K562 (cell line): ENCODE results near the gene GGACT. TPM values are rescaled to one million over a fixed set of nuclear protein-coding genes. Genes with fewer than 3 reads are reported as not detected.

Source experiments
- ATAC-seq: fragments of 200-7000 bp; cut with Tn5 transposase; 3 replicates; pipeline ENCODE4 v1.9.1; 2020; ENCODE audit warnings: moderate library complexity
- BruUV-seq: library from RNA; stranded (reverse); fragments of 400-500 nt; replicated peaks from 2 replicates; lab custom pipeline; 2021; lab: Mats Ljungman, UMichigan
- CTCF ChIA-PET: fragments of 300-600 bp; formaldehyde crosslinking; extraction: SDS; loops from one replicate; lab custom pipeline; 2021; ENCODE audit warnings: low intra/inter-chr PET ratio; lab: Yijun Ruan, JAX
- POLR2A ChIA-PET: fragments of 300-600, 350-650 bp; sonication (Branson Sonifier 250); formaldehyde crosslinking; extraction: SDS; loops from one replicate; lab custom pipeline; 2021; ENCODE audit warnings: antibody characterized with exemption, inconsistent platforms; lab: Yijun Ruan, JAX
- DNase-seq, 4 experiments: peaks; one replicate each; pipeline versions ENCODE4 v3.0.0 to v3.0.0-alpha.2; 2011 to 2018; ENCODE audit warnings: low spot score in 3 of 4, mixed read lengths in 3 of 4; ENCODE audit errors: extremely low read depth in 1 of 4
- FAIRE-seq: peaks from 2 replicates; lab custom pipeline; 2011; peaks lifted over from hg19 to GRCh38; lab: Jason Lieb, UNC
- H2AFZ ChIP-seq: 2 replicates; pipeline ENCODE4 v1.6.0; 2011; ENCODE audit warnings: low read depth, low read length, control low read depth, inconsistent platforms
- H3K27ac ChIP-seq: fragments of 200-600 bp; 3 replicates; pipeline ENCODE4 v1.8.0; 2011; ENCODE audit warnings: low read depth, mild to moderate bottlenecking, control low read depth, inconsistent platforms, low read length, moderate library complexity, mixed read lengths; ENCODE audit errors: extremely low read depth
- H3K27me3 ChIP-seq, 2 experiments: fragments of 300-600 bp in 1 of 2; 2 replicates in 1 of 2; 3 replicates in 1 of 2; pipeline versions ENCODE4 v1.6.0 to v1.8.0; 2011; ENCODE audit warnings: inconsistent platforms in 2 of 2, low read length in 2 of 2, mild to moderate bottlenecking in 1 of 2, mixed read lengths in 1 of 2, moderate library complexity in 1 of 2; ENCODE audit not compliant: control insufficient read depth in 2 of 2, insufficient read depth in 2 of 2
- H3K36me3 ChIP-seq: fragments of 300-600 bp; 3 replicates; pipeline ENCODE4 v1.8.0; 2011; ENCODE audit warnings: mild to moderate bottlenecking, low read length, inconsistent platforms; ENCODE audit not compliant: control insufficient read depth, insufficient read depth
- H3K4me1 ChIP-seq, 2 experiments: fragments of 200-600 bp in 1 of 2; replicated peaks in 1 of 2; 2 replicates in 1 of 2; 3 replicates in 1 of 2; pipeline versions ENCODE4 v1.5.1 to v1.8.0; 2011; ENCODE audit warnings: inconsistent platforms in 2 of 2, low read length in 2 of 2, mild to moderate bottlenecking in 1 of 2, mixed read lengths in 1 of 2, moderate library complexity in 1 of 2; ENCODE audit not compliant: control insufficient read depth in 2 of 2, insufficient read depth in 2 of 2
- H3K4me2 ChIP-seq: 2 replicates; pipeline ENCODE4 v1.6.1; 2011; ENCODE audit warnings: low read length, control low read depth, inconsistent platforms, mixed read lengths; ENCODE audit not compliant: insufficient read depth
- H3K4me3 ChIP-seq: fragments of 200-600 bp; sonication (generic), shearing (Covaris generic); 2 replicates; pipeline ENCODE4 v1.5.1; 2016; ENCODE audit warnings: control low read depth, inconsistent platforms
- H3K79me2 ChIP-seq: fragments of 200-600 bp; 3 replicates; pipeline ENCODE4 v1.8.0; 2011; ENCODE audit warnings: low read length, inconsistent platforms; ENCODE audit not compliant: control insufficient read depth, insufficient read depth
- H3K9ac ChIP-seq, 2 experiments: 2 replicates each; pipeline versions ENCODE4 v1.6.0 to v1.6.1; 2011; ENCODE audit warnings: low read depth in 2 of 2, low read length in 2 of 2, control low read depth in 1 of 2, inconsistent platforms in 1 of 2, mild to moderate bottlenecking in 1 of 2, mixed read lengths in 1 of 2; ENCODE audit not compliant: insufficient read depth in 1 of 2
- H3K9me1 ChIP-seq: one replicate; pipeline ENCODE4 v1.6.0; 2011; ENCODE audit warnings: inconsistent platforms, mild to moderate bottlenecking, low read length, moderate library complexity; ENCODE audit not compliant: control insufficient read depth, insufficient read depth
- H3K9me3 ChIP-seq: replicated peaks from 2 replicates; pipeline ENCODE4 v1.5.1; 2011; ENCODE audit warnings: low read depth, low read length, inconsistent platforms; ENCODE audit not compliant: control insufficient read depth, insufficient read depth
- H4K20me1 ChIP-seq: replicated peaks from 2 replicates; pipeline ENCODE4 v1.6.1; 2011; ENCODE audit warnings: low read length, inconsistent platforms, mixed read lengths; ENCODE audit not compliant: control insufficient read depth, insufficient read depth
- CBX8 ChIP-seq: fragments of 200-600 bp; sonication (generic); IDR thresholded peaks from 2 replicates; pipeline ENCODE4 v1.6.1; 2012; ENCODE audit warnings: borderline replicate concordance, mixed run types, low read depth, mild to moderate bottlenecking, moderate library complexity, mixed read lengths, low read length, control low read depth, inconsistent platforms; ENCODE audit not compliant: poor library complexity, severe bottlenecking; ENCODE audit errors: extremely low read depth
- MYBL2 ChIP-seq, 2 experiments: fragments of 450-650 bp in 1 of 2; sonication (generic) in 1 of 2; formaldehyde crosslinking in 1 of 2; IDR thresholded peaks; 2 replicates each; pipeline versions ENCODE4 v1.6.1 to v1.8.1; 2017 to 2022; ENCODE audit warnings: borderline replicate concordance in 1 of 2, inconsistent platforms in 1 of 2, low read depth in 1 of 2, mild to moderate bottlenecking in 1 of 2, missing genetic modification reagents in 1 of 2, moderate library complexity in 1 of 2
- WGBS: fragments of 100-300 bp; shearing (Covaris generic); methylation state at CpG from one replicate; pipeline ENCODE4 v1.1.6; 2016; ENCODE audit warnings: low coverage, mixed read lengths; ENCODE audit not compliant: insufficient coverage; ENCODE audit errors: missing lambda C conversion rate; 5-methylcytosine and 5-hydroxymethylcytosine counted together
- in situ Hi-C: fragments of 300-500 bp; cut with MboI; formaldehyde crosslinking; loops from 4 replicates; pipeline ENCODE4 v1.15.0; 2018; ENCODE audit warnings: inconsistent platforms, mixed read lengths
- intact Hi-C: fragments of 100-400 bp; cut with micrococcal nuclease; formaldehyde crosslinking; loops from 2 replicates; pipeline ENCODE4 v1.14.2; 2022
- polyA plus RNA-seq, 8 experiments: library from polyadenylated mRNA; depleted of rRNA in 4 of 8; stranded (reverse) in 5 of 8; unstranded in 3 of 8; fragments of >200 nt; fragmentation: Nextera tagmentation in 2 of 8; fragmentation: Illumina TruSeq in 1 of 8; extraction: Ambion mirVana in 2 of 8; extraction: Trizol in 1 of 8; gene quantifications; 2 replicates each; pipeline versions ENCODE4 v1.2.1 to v1.2.3, GENCODE V29; 2011 to 2014; ENCODE audit warnings: inconsistent platforms in 1 of 8, missing spikeins in 1 of 8
- total RNA-seq, 7 experiments: library from RNA; depleted of rRNA in 6 of 7; stranded (reverse); fragments of >200 nt in 6 of 7; fragmentation: Illumina TruSeq in 2 of 7; extraction: Trizol in 2 of 7; gene quantifications; 2 replicates each; pipeline versions ENCODE4 v1.2.1 to v1.2.3, GENCODE V29; 2011 to 2021; ENCODE audit warnings: low replicate concordance in 1 of 7

Gene GGACT
- total and polyA plus RNA-seq, 9 of the 15 experiments (the other 6 are each of a cell fraction or from before 2014, with no cell fraction given), result 0.20 to 3.2 (median 1.7) TPM

DNA sequence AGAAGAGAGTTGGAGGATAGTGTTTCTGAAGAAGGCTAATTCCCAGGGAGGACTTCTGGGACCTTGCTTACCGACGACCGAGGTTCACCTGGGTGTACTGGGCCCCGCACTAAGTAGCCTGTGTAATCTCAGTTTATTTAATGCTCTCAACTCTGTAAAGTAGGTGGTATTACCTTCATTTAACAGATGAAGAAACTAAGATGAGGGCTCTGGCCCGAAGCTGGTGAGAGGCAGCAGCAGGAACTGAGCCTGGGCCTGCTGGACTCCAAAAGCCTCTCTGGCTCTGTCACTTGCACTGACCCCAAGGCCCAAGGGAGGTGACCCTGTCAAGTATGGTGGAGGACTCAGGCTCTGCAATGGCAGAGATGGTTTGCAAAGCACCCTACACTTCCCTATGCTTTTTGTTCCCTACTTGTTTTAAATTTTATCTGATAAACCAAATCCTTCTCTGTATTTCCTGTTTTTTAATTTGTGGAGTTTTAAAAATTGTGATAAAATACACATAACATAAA, 50.6 kb downstream of the GGACT start:
- DNase-seq (no peak), ATAC-seq (no peak), FAIRE-seq (no peak)
- H3K4me1 ChIP-seq, result no peaks in the 10 kb centered on the region; a peak in 1 of 5 replicates
- whole genome bisulfite sequencing, result 13% methylated on average over 5 of the region's 5 CpGs
- no peaks in the 10 kb centered on the region for H3K9me1 ChIP-seq
- 0 out of 2 replicates have a peak, but pooled peaks cover 3% of the 10 kb centered on the region for H4K20me1 ChIP-seq
- no peak overlapping the region for H3K27ac ChIP-seq
- no peak overlapping the region for H3K4me3 ChIP-seq
- peaks cover 0 to 17% of the 10 kb centered on the region in 2 experiments; a peak in 3 of 5 replicates for H3K27me3 ChIP-seq
- ChIA-PET POLR2A (no interaction called here), CTCF (no interaction called here)
- no peaks in the 10 kb centered on the region for H3K79me2 ChIP-seq
- no peak overlapping the region for H2AFZ ChIP-seq
- H3K9ac ChIP-seq, result no peak overlapping the region
- H3K9me3 ChIP-seq, result no peaks in the 10 kb centered on the region
- intact Hi-C loops (no loop called here), in situ Hi-C loops (loop anchor here (25.0 kb wide), 1 partner anchor 876 kb away; no protein-coding TSS in a partner anchor)
- H3K36me3 ChIP-seq, result no peaks in the 10 kb centered on the region
- H3K4me2 ChIP-seq, result no peak overlapping the region
- no TSS peak for BruUV-seq
- TF ChIP-seq MYBL2 (IDR thresholded peaks at IDR 0.05; ENCODE audit: low read depth), result no peak
- no peak for TF ChIP-seq MYBL2 (CRISPR knock-in tag; IDR thresholded peaks at IDR 0.05; ENCODE audit: borderline replicate concordance)
- TF ChIP-seq CBX8, result no peak

DNA sequence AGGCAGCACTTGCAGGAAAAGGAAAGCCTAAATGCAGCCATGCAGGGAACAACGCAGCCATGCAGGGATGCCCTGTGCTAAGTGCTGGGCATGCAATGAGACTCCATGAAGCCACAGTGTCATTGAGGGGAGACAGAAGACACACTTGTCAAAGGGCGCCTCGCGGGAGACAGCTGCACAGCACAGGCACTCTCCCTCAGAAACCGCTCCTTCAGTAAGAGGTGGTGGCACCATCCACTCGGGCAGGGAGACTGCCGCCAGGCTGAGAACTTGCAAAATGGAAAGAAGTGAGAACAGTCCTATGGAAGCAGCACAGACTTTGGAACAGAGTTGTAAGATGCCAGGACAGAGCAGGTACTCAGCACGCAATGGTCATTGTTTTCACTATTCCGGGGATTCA, 51.1 kb downstream of the GGACT start:
- H3K4me1 ChIP-seq, result no peaks in the 10 kb centered on the region; a peak in 1 of 5 replicates
- CTCF ChIA-PET, result no interaction called here
- in situ Hi-C loops, result loop anchor here (25.0 kb wide), 1 partner anchor 875 kb away; no protein-coding TSS in a partner anchor

More for the DNA sequence above, 51.1 kb downstream of the GGACT start:
- no peak overlapping the region for H3K9ac ChIP-seq
- intact Hi-C loops, result no loop called here
- FAIRE-seq (no peak), ATAC-seq (no peak), DNase-seq (no peak)
- POLR2A ChIA-PET, result interaction anchor here (0.5 kb wide), 1 partner anchor 904 kb away, joined by 3 read pairs; no protein-coding TSS in a partner anchor
- no peaks in the 10 kb centered on the region for H3K79me2 ChIP-seq
- no peak overlapping the region for H3K4me3 ChIP-seq
- H4K20me1 ChIP-seq, result 0 out of 2 replicates have a peak, but pooled peaks cover under 1% of the 10 kb centered on the region
- H3K9me3 ChIP-seq, result no peaks in the 10 kb centered on the region
- no peaks in the 10 kb centered on the region for H3K36me3 ChIP-seq
- WGBS, result 26% methylated on average over 5 of the region's 9 CpGs
- no peak overlapping the region for H3K27ac ChIP-seq
- H2AFZ ChIP-seq, result no peak overlapping the region
- H3K27me3 ChIP-seq, result peaks cover 0 to 16% of the 10 kb centered on the region in 2 experiments; a peak in 3 of 5 replicates
- no peaks in the 10 kb centered on the region for H3K9me1 ChIP-seq
- H3K4me2 ChIP-seq, result no peak overlapping the region
- BruUV-seq, result no TSS peak
